GM18498 (cell line): ENCODE measurements around the gene RNF149.
"Not testable (repeated sequence)": the region's sequence is repeated elsewhere in the genome, so short reads cannot be mapped to it uniquely, and the experiment has no call there.

Source experiments
- ATAC-seq: cut with Tn5 transposase; IDR thresholded peaks from one replicate; pipeline ENCODE4 v1.9.1; 2021; ENCODE audit warnings: mild to moderate bottlenecking, moderate library complexity; ENCODE audit not compliant: unreplicated experiment

RNF149 gene

GRCh38 chr2:101263377-101263800, 45.1 kb downstream of the RNF149 start:
- ATAC-seq, result no peak

DNA sequence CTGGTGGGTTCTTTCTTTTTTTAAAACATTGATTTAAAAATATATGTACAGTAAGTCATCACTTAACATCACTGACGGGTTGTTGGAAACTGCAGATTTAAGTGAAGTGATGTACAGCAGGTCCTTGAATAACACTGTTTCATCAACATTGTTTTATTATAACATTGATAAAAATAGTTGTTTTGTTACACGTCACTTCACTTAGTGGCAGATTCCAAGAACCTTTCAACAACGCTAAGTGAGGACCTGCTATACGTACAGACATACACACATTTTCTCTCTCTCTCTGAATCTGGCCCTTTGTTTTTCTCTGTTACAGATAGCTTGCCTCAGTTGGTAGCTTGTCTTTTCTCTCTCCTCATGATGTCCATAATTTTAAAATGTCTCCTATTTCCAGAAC, 46.4 kb downstream of the RNF149 start:
- no peak for ATAC-seq

DNA sequence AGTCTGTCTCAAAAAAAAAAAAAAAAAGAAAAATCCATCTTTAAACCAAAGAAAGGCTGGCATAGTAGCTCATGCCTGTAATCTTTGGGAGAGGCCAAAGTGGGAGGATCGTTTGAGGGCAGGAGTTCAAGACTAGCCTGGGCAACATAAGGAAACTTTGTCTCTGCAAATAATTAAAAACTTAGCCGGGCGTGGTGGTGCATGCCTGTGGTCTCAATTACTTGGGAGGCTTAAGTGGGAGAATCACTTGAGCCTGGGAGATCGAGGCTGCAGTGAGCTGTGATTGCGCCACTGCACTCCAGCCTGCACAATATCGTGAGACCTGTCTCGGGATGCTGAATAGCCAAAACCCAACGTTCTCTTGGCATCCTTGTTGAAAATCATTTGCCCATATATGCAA, 49.7 kb downstream of the RNF149 start:
- no peak for ATAC-seq

DNA sequence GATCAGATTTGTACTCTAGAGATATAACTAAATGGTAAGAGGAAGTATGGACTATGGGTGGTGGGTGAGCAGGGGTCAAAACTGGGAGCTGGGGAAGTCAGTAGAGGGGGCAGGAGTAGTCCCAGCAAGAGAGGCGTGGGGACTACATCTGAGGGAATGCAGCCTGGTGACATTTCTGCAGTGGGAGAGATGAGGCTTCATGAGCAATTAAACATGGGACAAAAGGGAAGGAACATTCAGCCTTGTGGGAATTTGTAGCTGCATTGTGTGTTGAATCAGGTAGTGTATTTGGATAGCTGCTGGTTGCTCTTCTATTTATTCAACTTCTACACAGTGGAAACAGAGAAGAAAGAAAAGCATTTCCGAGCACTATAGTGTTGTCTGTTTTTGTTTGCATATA, 52.2 kb downstream of the RNF149 start:
- no peak for ATAC-seq

DNA sequence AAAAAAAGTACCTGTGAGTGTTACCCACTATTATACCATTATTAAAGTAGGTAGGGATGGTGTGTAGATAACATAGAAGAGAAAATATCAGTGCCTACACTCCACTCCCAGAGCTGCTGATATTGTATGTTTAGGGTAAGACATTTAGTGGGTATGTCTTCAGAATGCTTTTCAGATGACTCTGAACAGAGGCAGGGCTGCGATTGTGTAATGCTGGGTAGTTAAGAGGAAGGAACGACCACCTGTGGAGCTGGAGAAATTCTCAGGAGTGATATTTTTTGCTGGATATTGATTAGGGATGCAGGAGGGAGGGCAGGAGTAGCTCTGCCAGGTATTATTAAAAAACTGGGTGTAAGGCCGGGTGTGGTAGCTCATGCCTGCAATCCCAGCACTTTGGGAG, 53.0 kb downstream of the RNF149 start:
- no peak for ATAC-seq

GRCh38 chr2:101253703-101254450, 54.6 kb downstream of the RNF149 start:
- no peak for ATAC-seq

GRCh38 chr2:101253013-101253702, 55.3 kb downstream of the RNF149 start:
- peak; percentile 66 for ATAC-seq

DNA sequence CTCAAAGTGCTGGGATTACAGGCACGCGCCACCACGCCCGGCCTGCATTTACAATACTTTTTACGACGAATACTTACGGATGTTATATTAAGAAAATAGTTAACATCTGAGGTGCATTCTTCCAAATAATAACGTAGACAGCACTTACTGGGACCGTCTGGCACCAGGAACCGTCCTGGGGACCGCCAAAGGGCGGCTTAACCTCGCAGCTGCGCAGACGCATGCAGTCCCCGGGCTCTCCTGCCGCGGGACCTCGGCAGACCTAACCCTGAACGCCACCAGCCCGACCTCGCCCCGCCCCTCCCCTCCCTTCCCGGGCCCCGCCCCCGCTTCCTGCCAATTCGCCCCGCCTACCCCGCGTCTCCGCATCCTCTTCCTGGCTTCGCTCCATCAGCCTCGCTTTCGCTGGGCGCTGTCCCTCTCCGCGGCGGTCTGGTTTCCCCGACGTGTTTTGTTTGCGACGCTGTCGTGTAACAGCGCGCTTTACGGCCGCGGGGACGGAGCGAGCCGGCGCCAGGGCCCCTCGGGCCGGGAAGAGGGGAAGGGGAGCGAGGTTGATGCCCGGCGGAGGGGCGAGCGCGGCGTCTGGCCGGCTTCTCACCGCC, 56.0 kb downstream of the RNF149 start, which contains the start of gene CNOT11:
CNOT11 (plus strand) TSS at position 479 of the 605 bp plus-strand sequence; CDS start at position 558, 79 bp downstream.
- peak; percentile 86 for ATAC-seq

GRCh38 chr2:101251844-101252407, 56.6 kb downstream of the RNF149 start:
- peak; percentile 60 for ATAC-seq

DNA sequence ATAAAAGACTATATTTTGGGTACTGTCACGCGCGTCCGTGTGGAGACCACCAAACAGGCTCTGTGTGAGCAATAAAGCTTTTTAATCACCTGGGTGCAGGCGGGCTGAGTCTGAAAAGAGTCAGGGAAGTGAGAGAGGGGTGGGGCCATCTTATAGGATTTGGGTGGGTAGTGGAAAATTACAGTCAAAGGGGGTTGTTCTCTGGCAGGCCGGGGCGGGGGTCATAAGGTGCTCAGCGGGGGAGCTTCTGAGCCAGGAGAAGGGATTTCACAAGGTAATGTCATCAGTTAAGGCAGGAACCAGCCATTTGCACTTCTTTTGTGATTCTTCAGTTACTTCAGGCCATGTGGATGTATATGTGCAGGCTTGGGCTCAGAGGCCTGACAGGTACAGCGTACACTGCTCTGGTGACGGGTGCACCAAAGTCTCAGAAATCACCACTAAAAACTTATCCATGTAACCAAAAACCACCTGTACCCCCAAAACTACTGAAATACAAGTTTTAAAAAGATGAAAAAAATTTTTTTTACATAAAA, 57.2 kb downstream of the RNF149 start:
- not testable (repeated sequence) for ATAC-seq

GRCh38 chr2:101249826-101250225, 58.7 kb downstream of the RNF149 start:
- ATAC-seq, result no peak

GRCh38 chr2:101248756-101249155, 59.7 kb downstream of the RNF149 start:
- not testable (repeated sequence) for ATAC-seq

DNA sequence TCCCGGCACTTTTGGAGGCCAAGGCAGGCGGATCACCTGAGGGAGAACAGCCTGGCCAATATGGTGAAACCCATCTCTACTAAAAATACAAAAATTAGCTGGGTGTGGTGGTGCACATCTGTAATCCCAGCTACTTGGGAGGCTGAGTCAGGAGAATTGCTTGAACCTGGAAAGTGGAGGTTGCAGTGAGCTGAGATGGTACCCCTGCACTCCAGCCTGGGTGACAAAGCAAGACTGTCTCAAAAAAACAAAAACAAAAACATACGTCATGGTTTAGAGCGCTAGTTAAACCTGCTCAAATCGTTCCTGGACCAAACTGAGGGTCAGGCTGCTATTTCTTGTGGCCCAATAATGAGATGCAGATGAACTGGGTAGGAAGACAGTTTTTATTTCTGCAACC, 63.0 kb downstream of the RNF149 start:
- not testable (repeated sequence) for ATAC-seq

DNA sequence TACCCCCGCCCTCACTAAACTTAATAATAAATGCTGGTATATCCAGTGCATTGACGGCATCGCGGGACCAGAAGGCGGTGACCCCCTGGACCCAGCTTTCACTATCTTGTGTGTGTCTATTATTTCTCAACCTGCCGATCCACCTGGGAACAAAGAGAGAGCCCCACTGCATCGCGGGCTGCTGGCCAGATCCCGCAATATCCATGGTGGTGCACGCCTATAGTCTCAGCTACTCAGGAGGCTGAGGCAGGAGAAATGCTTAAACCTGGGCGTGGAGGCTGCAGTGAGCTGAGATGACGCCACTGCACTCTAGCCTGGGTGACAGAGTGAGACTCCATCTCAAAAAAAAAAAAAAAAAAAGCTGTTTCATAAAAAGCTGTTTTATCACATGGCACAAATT, 63.6 kb downstream of the RNF149 start:
- not testable (repeated sequence) for ATAC-seq

DNA sequence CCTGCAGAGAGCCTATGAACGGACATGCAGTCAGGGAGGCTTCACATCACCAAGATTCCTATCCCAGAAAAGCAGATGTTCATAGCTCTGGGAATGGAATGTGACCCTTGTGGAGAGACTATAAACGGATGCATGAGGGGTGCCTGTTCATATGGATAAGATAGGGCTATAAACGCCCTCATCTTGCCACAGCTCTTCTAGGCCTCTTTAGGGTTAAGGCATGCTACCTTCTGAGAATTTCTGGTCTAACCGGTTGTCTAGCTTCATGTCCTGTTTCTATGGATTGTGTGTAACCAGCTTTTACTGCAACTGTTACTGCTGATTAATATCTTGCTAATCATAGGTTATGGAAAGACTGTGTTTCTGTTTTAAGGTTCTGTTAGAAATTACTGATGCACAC, 64.1 kb downstream of the RNF149 start:
- ATAC-seq, result not testable (repeated sequence)

DNA sequence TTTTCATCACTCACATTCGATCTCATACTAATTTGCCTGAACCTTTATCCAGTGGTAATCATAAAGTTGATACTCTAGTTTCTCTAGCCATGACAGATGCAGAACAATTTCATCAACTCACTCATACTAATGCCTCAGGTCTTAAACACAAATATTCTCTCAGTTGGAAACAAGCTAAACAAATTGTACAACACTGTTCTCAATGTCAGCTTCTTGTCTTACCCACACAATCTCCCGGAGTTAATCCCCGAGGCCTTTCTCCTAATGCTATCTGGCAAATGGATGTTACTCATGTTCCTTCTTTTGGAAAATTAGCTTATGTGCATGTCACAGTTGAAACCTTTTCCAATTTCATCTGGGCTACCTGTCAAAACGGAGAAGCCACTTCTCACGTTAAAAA, 67.3 kb downstream of the RNF149 start:
- no peak for ATAC-seq

GRCh38 chr2:101240694-101241093, 67.8 kb downstream of the RNF149 start:
- not testable (repeated sequence) for ATAC-seq

GRCh38 chr2:101239760-101240118, 68.8 kb downstream of the RNF149 start:
- ATAC-seq, result not testable (repeated sequence)

DNA sequence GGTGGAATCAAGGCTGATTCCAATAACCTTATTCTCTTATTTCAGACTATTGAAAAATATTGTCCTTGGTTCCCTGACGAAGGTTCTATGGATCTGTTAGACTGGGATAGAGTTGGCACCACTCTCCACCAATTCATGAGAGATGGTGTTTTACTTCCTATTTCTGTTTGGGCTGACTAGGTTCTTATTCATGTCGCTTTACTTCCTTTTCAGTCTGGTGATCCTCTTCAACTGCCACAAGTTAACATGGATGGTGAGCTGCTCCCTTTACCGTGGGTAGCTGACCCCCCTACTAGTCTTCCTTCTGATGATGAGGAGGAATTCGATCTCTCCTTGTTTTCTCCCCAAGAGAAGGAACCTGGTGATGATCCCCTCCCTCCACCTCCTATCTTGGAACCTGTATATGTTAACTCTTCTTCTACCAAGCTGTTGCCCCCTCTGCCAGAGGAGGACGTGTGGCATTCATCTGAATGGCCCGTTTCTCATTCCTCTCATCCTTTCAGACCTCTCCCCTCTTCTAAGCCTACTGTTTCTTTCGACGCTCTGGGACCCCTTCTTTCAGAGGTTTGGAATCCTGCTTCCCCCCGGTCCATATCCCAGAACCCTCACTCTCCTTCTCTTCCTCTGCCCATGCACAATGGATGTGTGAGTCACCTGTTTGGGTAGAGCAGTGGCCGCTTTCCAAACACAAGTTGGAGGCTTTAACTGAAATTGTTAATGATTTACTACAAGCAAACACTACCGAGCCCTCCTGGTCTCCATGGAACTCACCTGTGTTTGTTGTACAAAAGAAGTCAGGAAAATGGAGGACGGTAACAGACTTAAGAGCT, 69.4 kb downstream of the RNF149 start:
- no peak for ATAC-seq

GRCh38 chr2:101237944-101238343, 70.6 kb downstream of the RNF149 start:
- not testable (repeated sequence) for ATAC-seq
